KOPT-K1 (cell line): ENCODE results near the gene KRT14.
"Not testable (repeated sequence)": the region's sequence is repeated elsewhere in the genome, so short reads cannot be mapped to it uniquely, and the experiment has no call there.

ENCODE experiments used
- H3K27ac ChIP-seq: fragments of 200-600 bp; sonication (generic); 2 replicates; pipeline ENCODE4 v1.5.1; 2016; ENCODE audit warnings: antibody characterized with exemption, mild to moderate bottlenecking, low read depth, low read length; ENCODE audit not compliant: poor library complexity, severe bottlenecking
- H3K36me3 ChIP-seq: fragments of 200-600 bp; sonication (generic); 2 replicates; pipeline ENCODE4 v1.5.1; 2017; ENCODE audit warnings: antibody characterized with exemption, mild to moderate bottlenecking, low read length, moderate library complexity; ENCODE audit not compliant: insufficient read depth
- H3K9me3 ChIP-seq: fragments of 200-600 bp; sonication (generic); 2 replicates; pipeline ENCODE4 v1.5.1; 2017; ENCODE audit warnings: antibody characterized with exemption, low read length, mild to moderate bottlenecking; ENCODE audit not compliant: insufficient read depth, poor library complexity, severe bottlenecking

KRT14 gene

DNA sequence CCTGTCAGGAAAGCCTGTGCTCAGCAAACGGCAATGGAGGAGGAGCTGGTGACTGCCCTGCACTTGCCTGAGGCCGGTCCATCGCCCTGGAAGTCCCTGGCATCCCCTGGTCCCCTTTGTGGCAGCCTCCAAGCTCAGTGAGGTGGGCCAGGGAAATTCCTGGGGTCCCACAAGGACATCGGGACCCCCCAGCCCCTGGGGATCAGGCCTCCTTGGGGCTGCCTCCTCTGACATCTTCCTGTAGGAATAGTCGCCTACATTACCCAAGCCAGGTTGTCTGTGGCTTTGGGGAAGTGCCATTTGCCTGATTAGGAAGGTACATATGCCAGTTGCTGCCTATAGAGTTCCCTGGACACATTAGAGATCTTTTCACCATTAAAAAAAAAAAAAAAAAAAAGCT, 7.7 kb downstream of the KRT14 start:
- no peaks in the 10 kb centered on the region for H3K36me3 ChIP-seq
- H3K27ac ChIP-seq, result no peak overlapping the region
- no peaks in the 10 kb centered on the region for H3K9me3 ChIP-seq

DNA sequence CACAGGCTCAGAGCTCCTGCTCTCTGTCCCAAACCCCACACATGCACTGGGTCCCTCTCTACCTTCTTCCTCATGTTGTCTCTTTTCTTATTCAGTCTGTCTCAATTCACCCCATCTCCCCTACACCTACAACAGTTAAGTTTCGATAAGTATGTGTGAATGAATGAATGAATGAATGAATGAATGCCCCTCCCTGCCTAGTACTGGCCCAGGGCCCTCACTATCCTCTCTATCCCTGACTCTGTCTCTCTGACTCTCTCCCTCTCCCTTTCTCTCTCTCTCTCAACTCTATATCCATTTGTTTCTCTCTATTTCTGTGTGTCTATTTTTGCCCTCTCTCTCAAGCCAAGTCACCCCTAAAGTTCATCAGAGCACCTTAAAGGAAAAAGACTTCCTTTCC, 8.2 kb downstream of the KRT14 start:
- Histone ChIP-seq H3K36me3 (no peaks in the 10 kb centered on the region), H3K27ac (no peak overlapping the region), H3K9me3 (no peaks in the 10 kb centered on the region)

DNA sequence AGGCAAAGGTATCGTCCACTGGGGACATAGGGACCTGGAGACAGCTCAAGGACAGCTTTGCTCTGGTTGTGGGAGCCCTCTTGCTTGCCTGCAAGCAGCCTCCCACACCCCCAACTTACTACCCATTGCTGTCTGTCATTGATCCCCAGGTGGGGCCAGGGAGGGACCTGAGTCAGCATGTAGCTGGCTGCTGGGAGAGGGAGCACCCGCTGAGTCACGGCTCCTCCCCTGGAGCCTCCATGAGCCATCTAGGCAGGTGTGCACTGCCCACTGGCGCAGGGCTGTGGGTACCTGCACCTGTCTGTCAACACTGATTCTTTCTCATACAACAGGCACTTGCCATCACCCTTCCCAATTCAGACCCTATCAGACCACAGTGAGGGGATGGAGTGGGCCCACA, 10.0 kb downstream of the KRT14 start:
- not testable (repeated sequence) for H3K36me3 ChIP-seq, H3K27ac ChIP-seq, H3K9me3 ChIP-seq

DNA sequence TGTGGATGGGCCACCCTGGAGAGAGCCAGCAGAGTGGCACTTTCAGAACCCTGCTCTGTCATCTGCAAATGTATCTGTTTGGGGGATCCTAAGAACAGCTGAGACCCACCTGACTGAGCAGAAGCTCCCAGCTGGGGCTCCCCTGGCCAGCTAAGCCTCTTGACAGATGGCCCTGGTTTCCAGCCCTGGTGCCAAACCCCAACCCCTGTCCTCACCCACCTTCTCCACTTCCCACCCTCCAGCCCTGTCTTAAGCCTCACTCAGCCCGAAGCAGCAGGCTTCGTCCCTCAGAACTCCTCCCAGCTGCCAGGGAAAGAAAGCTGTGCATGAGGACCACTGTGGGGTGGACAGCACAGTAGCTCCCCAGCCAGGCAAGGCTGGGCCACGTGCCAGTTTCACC, 11.4 kb downstream of the KRT14 start:
- H3K36me3 ChIP-seq, result no peaks in the 10 kb centered on the region
- no peaks in the 10 kb centered on the region for H3K9me3 ChIP-seq
- no peak overlapping the region for H3K27ac ChIP-seq

DNA sequence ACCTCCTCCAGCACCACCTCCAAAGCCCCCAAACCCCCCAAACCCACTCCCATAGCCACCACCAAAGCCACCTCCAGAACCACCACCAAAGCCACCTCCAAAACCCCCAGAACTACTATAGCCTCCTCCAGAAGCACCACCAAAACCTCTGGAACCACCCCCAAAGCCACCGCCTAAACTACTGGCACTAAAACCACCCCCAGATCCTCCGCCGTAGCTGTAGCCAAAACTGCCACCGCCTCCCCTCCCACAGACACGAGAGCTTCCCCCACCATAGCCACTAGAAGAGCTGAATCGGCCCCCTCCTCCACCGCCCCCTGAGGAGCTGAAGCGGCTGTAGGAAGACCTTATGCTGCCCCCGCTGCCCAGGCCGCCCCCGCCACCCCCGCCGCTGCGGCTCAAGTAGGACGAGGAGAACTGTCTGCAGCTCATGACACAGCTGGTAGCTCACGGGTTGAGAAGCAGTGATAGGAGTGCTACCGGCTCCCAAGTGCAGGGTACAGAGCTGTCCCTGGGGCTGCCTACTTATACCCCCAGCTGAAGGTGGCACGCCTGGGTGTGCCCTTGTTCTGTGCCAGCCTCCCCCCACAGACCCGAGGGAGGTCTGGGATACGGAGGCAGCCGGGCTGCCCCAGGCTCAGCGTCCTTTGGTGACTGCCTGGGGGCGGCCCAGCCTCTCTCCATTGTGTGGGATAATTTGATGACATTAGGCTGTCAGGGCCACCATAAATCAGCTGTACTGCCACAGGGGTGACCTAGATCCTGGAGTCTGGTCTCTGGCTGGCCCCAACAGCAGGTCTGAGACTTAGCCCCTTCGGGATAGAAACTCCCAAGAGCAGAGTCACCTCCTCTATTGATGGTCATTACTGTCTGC, 14.9 kb downstream of the KRT14 start, which contains the start of gene KRT9:
Gene KRT9 (minus strand): TSS at position 499 of the 874 bp plus-strand sequence. CDS start 67 bp downstream, at position 432.
- H3K27ac ChIP-seq, result no peak within 1 kb of the TSS
- no peaks in the 10 kb centered on the region for H3K36me3 ChIP-seq
- no peaks in the 10 kb centered on the region for H3K9me3 ChIP-seq

DNA sequence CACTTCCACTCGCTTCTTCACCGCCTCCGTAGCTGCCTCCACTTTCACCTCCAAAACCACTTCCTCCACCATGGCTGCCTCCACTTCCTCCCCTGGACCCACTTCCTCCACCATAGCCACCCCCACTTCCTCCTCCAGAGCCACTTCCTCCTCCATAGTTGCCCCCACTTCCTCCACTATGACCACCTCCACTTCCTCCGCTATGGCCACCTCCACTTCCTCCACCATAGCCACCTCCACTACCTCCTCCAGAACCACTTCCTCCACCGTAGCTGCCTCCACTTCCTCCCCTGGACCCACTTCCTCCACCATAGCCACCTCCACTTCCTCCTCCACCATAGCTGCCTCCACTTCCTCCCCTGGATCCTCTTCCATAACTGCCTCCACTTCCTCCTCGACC, 19.4 kb downstream of the KRT14 start:
- no peaks in the 10 kb centered on the region for H3K36me3 ChIP-seq
- H3K9me3 ChIP-seq, result no peaks in the 10 kb centered on the region
- H3K27ac ChIP-seq, result no peak overlapping the region

DNA sequence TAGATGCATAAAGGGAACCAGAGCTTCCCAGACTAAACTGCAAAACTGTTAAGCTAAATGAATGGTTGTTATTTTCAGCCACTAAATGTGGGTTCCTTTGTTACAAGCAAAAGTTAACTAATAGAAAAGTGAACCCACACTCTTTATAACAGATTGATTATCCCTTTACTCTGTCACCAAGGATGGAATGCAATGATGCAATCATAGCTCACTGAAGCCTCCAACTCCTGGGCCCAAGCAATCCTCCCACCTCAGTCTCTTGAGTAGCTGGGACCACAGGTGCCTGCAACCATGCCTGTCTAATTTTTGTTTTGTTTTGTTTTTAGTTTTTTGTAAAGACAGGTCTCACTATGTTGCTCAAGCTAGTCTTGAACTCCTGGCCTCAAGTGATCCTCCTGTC, 21.4 kb downstream of the KRT14 start:
- no peaks in the 10 kb centered on the region for H3K9me3 ChIP-seq
- H3K27ac ChIP-seq, result no peak overlapping the region
- H3K36me3 ChIP-seq, result no peaks in the 10 kb centered on the region

DNA sequence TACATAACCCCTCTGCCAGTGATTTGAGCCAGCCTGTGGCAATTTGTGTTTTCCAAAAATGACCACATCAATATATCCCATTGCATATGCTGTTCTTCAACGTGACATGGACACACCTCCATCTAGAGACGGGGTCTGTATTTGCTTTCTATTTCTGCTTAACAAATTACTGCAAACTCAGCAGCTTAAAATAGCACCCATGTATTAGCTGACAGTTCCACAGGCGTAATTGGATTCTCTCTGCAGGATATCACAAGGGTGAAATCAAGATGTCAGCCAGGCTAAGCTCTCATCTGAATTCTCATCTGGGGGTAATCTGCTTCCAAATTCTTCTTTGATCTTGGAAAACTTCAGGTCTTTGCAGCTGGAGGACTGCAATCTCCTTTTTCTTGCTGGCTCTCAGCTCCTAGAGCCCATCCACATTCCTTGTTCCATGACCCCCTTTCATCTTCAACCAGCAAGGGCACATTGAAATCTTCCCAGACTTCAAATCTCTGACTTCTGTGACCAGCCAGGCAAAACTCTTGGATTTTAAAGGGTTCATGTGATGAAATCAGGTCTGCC, 23.0 kb downstream of the KRT14 start:
- Histone ChIP-seq H3K27ac (no peak overlapping the region), H3K36me3 (no peaks in the 10 kb centered on the region), H3K9me3 (no peaks in the 10 kb centered on the region)

DNA sequence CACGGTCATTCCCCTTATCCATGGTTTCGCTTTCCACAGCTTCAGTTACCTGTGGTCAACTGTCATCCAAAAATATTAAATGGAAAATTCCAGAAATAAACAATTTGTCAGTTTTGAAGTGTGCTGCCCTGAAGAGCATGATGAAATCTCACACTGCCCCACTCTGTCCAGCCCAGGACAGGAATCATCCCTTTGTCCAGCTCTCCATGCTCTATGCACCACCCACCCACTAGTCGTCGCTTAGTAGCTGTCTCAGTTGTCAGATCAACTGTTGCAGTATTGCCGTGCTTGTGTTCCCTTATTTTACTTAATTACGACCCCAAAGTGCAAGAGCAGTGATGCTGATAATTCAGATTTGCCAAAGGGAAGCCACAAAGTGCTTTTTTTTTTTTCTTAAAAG, 25.1 kb downstream of the KRT14 start:
- Histone ChIP-seq H3K9me3 (no peaks in the 10 kb centered on the region), H3K36me3 (no peaks in the 10 kb centered on the region), H3K27ac (no peak overlapping the region)

DNA sequence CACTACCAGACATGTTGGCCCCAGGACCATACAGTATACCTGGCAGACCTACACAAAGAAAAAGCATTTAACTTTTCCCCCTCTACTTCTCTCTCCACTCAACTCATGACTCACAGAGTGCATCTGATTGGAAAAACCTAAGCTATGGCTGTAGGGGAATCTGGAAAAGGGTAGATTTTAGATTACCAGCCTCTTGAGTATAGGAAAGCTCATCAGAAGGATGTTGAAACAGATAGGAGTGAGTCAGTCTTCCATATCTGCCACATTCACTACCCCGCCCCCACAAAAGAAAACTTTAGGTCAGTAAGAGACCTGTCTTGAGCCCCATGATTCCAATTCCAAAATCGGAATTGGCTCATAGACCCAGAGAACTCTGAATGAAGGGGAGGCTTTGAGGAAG, 27.1 kb downstream of the KRT14 start:
- Histone ChIP-seq H3K27ac (no peak overlapping the region), H3K36me3 (no peaks in the 10 kb centered on the region), H3K9me3 (no peaks in the 10 kb centered on the region)

DNA sequence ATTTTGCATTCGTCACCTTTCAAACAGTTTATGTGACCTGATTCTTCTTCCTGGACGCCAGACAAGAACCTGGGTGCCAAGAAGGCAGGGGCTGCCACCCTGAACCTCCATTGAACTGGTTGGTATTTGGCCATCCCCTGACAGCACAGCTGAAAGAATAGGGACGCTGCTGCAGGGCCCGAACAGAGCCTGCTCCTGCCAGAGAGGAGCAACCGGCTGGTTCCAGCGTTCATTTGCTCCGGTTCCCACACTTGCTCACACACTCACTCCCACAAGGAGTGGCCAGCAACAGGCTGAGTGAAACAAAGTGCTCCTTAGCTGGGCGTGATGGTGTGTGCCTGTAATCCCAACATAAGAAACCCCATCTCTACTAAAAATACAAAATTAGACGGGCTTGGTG, 29.8 kb downstream of the KRT14 start:
- Histone ChIP-seq H3K27ac (no peak overlapping the region), H3K9me3 (no peaks in the 10 kb centered on the region), H3K36me3 (no peaks in the 10 kb centered on the region)

DNA sequence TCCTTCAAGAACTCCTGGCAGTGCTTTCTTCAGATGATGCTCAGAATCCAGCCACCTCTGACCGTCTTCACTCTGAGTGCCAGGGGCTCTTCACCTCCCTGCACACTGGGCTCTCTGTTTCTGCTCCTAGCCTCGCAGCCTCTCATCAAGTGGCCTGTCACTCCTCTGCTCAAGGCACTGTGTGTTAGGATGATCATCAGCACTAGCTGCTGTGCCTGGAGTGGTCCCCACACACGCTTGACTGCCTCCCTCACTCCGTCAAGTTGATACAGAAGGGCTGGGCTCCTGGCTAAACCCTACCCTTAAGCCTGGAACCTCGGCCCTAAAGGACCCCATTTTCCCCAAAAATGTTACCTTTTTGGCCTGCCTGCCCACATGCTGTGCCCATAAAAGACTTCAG, 30.4 kb downstream of the KRT14 start:
- no peak overlapping the region for H3K27ac ChIP-seq
- H3K36me3 ChIP-seq, result no peaks in the 10 kb centered on the region
- no peaks in the 10 kb centered on the region for H3K9me3 ChIP-seq

DNA sequence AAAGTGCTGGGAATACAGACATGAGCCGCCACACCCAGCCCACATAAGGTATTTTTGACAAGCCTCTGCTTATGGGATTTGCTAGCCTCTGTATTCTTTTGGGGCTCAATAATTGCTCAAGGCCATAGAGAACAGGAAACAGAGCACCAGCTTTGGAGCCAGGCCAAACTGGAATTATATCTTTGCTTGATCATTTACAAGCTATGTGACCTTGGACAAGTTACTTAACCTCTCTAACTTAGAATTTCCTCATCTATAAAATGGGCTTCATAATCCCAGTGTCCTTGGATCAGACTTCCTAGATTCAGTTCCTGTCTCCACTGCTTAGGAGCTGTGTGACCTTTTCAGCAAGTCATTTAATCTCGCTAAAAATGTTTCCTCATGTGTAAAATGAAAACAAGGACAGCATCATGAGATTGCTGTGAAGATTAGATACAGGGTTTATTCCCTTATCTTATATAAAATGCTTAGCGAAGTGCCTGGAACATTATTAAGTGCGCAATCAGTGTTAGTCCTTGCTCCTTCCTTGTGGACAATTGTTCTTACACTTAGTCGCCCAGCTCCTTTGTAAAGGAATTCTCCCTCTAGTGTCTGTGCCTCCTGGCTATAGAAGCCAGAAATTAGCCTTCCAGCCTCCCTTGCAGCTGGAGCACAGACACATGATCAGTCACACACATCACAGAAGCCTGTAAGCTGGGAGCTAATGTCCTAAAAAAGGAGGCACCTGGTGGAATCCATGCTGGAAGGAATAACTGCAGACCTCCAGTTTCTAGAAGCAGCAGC, 31.4 kb downstream of the KRT14 start:
- H3K36me3 ChIP-seq, result no peaks in the 10 kb centered on the region
- no peak overlapping the region for H3K27ac ChIP-seq
- no peaks in the 10 kb centered on the region for H3K9me3 ChIP-seq

DNA sequence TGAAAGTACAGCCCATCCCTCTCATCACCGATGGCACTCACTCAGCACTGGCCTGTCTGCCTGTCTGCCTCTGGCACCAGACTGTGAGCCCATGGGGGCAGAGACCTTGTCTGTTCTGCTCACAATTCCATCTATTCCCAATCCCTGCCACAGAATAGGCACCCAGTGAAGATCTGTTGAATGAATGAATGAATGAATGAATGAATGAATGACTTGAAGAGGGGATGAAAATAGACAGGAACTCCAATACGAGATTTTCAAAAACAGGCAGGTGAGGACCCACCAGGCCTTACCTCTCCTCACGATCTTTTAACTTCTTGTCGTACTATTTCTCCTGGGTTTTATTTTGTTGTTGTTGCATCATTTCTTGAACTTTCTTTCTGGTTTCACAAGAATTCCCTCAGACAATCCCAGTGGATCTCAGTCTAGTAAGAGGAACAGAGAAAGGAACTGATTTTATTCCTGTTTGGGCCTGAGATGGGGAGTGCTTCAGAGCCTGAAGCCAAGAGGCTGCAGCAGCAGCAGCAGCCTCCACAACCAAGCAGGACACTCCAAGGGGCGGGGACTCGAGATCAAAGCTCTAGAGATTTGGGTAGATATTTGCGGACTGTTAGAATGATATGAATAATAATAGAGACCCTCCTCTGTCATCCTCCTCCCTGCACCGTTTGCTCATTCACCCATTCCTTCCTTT, 32.6 kb downstream of the KRT14 start:
- H3K9me3 ChIP-seq, result no peaks in the 10 kb centered on the region
- no peaks in the 10 kb centered on the region for H3K36me3 ChIP-seq
- H3K27ac ChIP-seq, result no peak overlapping the region

DNA sequence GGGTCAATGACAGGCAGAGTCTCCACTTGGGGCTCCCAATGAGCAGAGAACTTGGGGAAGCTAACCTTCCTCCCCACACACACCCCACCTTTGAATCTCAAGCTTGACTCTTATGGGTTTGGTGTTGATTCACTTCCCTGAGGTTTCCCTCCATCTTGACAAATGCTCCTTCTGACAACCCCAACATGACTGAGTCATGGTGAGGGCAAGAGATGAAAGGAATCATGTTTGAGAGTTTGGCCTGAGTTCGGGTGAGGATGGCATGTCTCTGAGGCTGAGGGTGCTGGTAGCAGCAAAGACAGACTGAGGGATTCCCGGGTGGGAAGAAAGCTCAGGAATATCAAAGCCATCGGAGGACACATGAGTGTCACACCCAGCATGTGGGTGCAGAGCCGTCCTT, 33.5 kb downstream of the KRT14 start:
- Histone ChIP-seq H3K9me3 (no peaks in the 10 kb centered on the region), H3K36me3 (no peaks in the 10 kb centered on the region), H3K27ac (no peak overlapping the region)
